T-cell (primary cell): ENCODE measurements around the gene ZNF569. TPM values are rescaled to one million over a fixed set of nuclear protein-coding genes. Genes with fewer than 3 reads are reported as not detected.
A peak's percentile ranks its signal among the peaks of the same experiment; 100 is the strongest.
"Not testable (repeated sequence)": the region's sequence is repeated elsewhere in the genome, so short reads cannot be mapped to it uniquely, and the experiment has no call there.

Experiments used
- ATAC-seq, 4 experiments: fragments of 200-7000 bp in 3 of 4; fragments of 150-1000 bp in 1 of 4; cut with Tn5 transposase; replicated peaks in 1 of 4; 1 replicate in 3 of 4; 2 replicates in 1 of 4; pipeline ENCODE4 v1.10.0; 2021; ENCODE audit warnings: moderate library complexity in 3 of 4, mild to moderate bottlenecking in 2 of 4, moderate number of reproducible peaks in 1 of 4
- CTCF ChIA-PET, 2 donors: fragments of 300-600 bp; sonication (Branson Sonifier 250); formaldehyde crosslinking; loops; one replicate each; lab custom pipeline; 2022; ENCODE audit warnings: antibody characterized with exemption in 2 of 2; lab: Charles Lee
- POLR2A ChIA-PET, 2 donors: fragments of 300-600 bp; sonication (Branson Sonifier 250); formaldehyde crosslinking; loops; one replicate each; lab custom pipeline; 2022; ENCODE audit warnings: antibody characterized with exemption in 2 of 2; lab: Charles Lee
- DNase-seq, 35 experiments: peaks; one replicate each; pipeline versions ENCODE4 v3.0.0 to v3.0.0-alpha.2; 2013 to 2023
- H3K27ac ChIP-seq: one replicate; pipeline ENCODE4 v1.5.1; 2013; ENCODE audit warnings: low read length
- H3K27me3 ChIP-seq, 2 experiments: replicated peaks in 1 of 2; 1 replicate in 1 of 2; 2 replicates in 1 of 2; pipeline versions ENCODE4 v1.6.1 to v1.7.0; 2013; ENCODE audit warnings: low read length in 1 of 2, mixed read lengths in 1 of 2; ENCODE audit not compliant: control insufficient read depth in 2 of 2, insufficient read depth in 2 of 2; ENCODE audit errors: extremely low read depth in 1 of 2
- H3K36me3 ChIP-seq, 2 donors: 1 replicate in 1 of 2; 2 replicates in 1 of 2; pipeline versions ENCODE4 v1.6.1 to v1.7.0; 2013; ENCODE audit warnings: low read length in 1 of 2; ENCODE audit not compliant: control insufficient read depth in 2 of 2, insufficient read depth in 1 of 2; ENCODE audit errors: extremely low read depth in 1 of 2
- H3K4me1 ChIP-seq, 2 experiments: 1 replicate in 1 of 2; 2 replicates in 1 of 2; pipeline versions ENCODE4 v1.6.1 to v1.7.0; 2013; ENCODE audit warnings: low read length in 2 of 2, mixed read lengths in 1 of 2; ENCODE audit not compliant: insufficient read depth in 2 of 2, control insufficient read depth in 1 of 2; ENCODE audit errors: extremely low read depth in 1 of 2
- H3K4me3 ChIP-seq, 2 donors: 1 replicate in 1 of 2; 2 replicates in 1 of 2; pipeline versions ENCODE4 v1.5.1 to v1.7.0; 2013; ENCODE audit warnings: mild to moderate bottlenecking in 2 of 2, low read length in 1 of 2, moderate library complexity in 1 of 2; ENCODE audit not compliant: control insufficient read depth in 1 of 2; ENCODE audit errors: extremely low read depth in 1 of 2
- H3K9me3 ChIP-seq: 2 replicates; pipeline ENCODE4 v1.7.0; 2013
- H3K27ac Mint-ChIP-seq, 2 donors: one replicate each; pipeline ENCODE4 v1.8.0; 2020 to 2021; ENCODE audit warnings: mild to moderate bottlenecking in 2 of 2, mixed read lengths in 2 of 2
- H3K27me3 Mint-ChIP-seq, 2 donors: one replicate each; pipeline ENCODE4 v1.8.0; 2021 to 2022; ENCODE audit warnings: mixed read lengths in 2 of 2
- H3K36me3 Mint-ChIP-seq: one replicate; pipeline ENCODE4 v1.8.0; 2021; ENCODE audit warnings: mixed read lengths
- H3K4me1 Mint-ChIP-seq, 3 donors: one replicate each; pipeline ENCODE4 v1.8.0; 2020 to 2022; ENCODE audit warnings: mixed read lengths in 3 of 3, mild to moderate bottlenecking in 1 of 3
- H3K4me3 Mint-ChIP-seq, 3 donors: one replicate each; pipeline ENCODE4 v1.8.0; 2020 to 2022; ENCODE audit warnings: mild to moderate bottlenecking in 3 of 3, mixed read lengths in 3 of 3, moderate library complexity in 3 of 3
- H3K9me3 Mint-ChIP-seq, 3 donors: one replicate each; pipeline ENCODE4 v1.8.0; 2020 to 2022; ENCODE audit warnings: mixed read lengths in 3 of 3
- WGBS: methylation state at CpG from one replicate; pipeline ENCODE4 v1.1.5; 2013; ENCODE audit warnings: missing lambda C conversion rate; ENCODE audit not compliant: insufficient coverage; 5-methylcytosine and 5-hydroxymethylcytosine counted together
- total RNA-seq, 35 experiments: library from RNA in 6 of 35; stranded (reverse) in 6 of 35; fragments of 120-200 nt in 1 of 35; gene quantifications; one replicate each; pipeline versions ENCODE4 v1.2.1 to v1.2.4 and lab custom pipeline; 2013 to 2026

ZNF569 gene
- total RNA-seq, 5 donors from 2014 or later (not counting 1 experiment from before 2014, with no cell fraction given) = 5.6 to 10.8 (median 9.4) TPM

DNA sequence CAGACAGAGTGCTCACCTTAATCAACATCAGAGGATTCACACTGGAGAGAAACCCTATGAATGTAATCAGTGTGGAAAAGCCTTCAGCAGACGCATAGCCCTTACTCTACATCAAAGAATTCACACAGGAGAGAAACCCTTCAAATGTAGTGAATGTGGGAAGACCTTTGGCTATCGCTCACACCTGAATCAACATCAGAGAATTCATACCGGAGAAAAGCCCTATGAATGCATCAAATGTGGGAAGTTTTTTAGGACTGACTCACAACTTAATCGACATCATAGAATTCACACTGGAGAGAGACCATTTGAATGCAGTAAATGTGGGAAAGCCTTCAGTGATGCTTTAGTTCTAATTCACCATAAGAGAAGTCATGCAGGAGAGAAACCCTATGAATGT lies 78.0 kb downstream of the ZNF569 start:
- no peak overlapping the region for H3K4me3 Mint-ChIP-seq
- DNase-seq (no peak), ATAC-seq (no peak)
- H3K27me3 Mint-ChIP-seq = no peaks in the 10 kb centered on the region
- POLR2A ChIA-PET = no interaction called here
- H3K36me3 Mint-ChIP-seq = peaks cover 60% of the 10 kb centered on the region
- Histone ChIP-seq H3K36me3 (peaks cover 8 to 47% of the 10 kb centered on the region in 2 donors), H3K4me3 (no peak overlapping the region), H3K9me3 (peaks cover 30% of the 10 kb centered on the region), H3K27me3 (no peaks in the 10 kb centered on the region), H3K4me1 (no peaks in the 10 kb centered on the region), H3K27ac (no peak overlapping the region)
- CTCF ChIA-PET = interaction anchor here in 1 of 2 donors (0.6 kb wide), 1 partner anchor 14 kb away, joined by 3 read pairs; no protein-coding TSS in a partner anchor
- no peak overlapping the region for H3K27ac Mint-ChIP-seq
- peaks cover 21 to 64% (median 57%) of the 10 kb centered on the region in 3 donors for H3K9me3 Mint-ChIP-seq
- peaks cover 0 to 1% (median 0%) of the 10 kb centered on the region in 3 donors for H3K4me1 Mint-ChIP-seq
- WGBS = no CpG with 5 or more reads among the region's 4 CpGs

DNA sequence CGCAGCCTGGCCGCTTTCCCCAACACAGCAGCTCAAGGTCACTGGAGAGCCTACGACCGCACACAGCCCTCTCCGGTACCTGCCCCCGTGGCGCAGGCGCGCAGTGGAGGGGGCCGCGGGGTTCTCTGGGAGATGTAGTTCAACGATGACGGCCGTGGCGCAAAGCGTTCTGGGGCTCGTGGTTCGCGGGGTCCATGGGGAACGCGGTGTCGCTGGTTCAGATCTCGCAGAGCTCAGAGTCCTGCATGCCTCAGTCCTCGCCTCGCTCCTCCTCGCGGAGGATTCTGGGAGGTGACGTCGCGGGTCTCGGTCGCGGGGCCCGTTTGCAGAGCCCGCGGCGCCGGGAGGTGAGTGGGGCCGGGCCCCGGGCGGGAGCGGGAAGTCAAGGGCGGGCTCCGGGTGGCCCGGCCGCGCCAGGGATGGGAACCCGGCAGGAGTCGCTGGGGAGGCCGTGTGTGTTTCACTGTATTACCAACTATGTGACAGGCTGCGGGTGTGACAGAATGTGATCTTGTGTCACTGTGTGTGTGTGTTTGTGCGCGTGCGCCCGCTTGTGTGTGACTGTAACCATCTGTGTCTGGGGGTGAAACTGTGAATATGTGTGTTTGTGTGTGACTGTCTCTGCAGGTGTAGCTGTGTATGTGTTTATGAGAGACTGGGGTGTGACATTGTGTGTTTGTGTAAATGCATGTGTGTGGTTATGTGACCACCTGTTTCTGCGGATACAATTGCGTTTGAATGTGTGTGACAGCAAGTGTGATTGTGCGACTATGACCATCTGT lies 96.2 kb downstream of the ZNF569 start, which contains the start of gene ZNF527:
ZNF527 (plus strand) TSS at position 220 of the 782 bp plus-strand sequence. CDS start 3,100 bp downstream, outside the sequence.
- H3K4me3 ChIP-seq = peak within 1 kb of the TSS; percentile 82
- Mint-ChIP-seq H3K27ac (peak within 1 kb of the TSS; percentile 97 to 98), H3K36me3 (peaks cover 6% of the 10 kb centered on the region), H3K4me1 (peaks cover 16 to 27% (median 17%) of the 10 kb centered on the region in 3 donors), H3K9me3 (peaks cover 0 to 13% (median 5%) of the 10 kb centered on the region in 3 donors), H3K27me3 (no peaks in the 10 kb centered on the region), H3K4me3 (peak within 1 kb of the TSS; percentile 96 to 99 (median 98))
- peaks cover 6 to 16% of the 10 kb centered on the region in 2 experiments for H3K4me1 ChIP-seq
- CTCF ChIA-PET = interaction anchor here in 1 of 2 donors (0.7 to 2.0 kb wide), 9 partner anchors 36 to 1758 kb away, joined by 3 to 6 read pairs (median 4); partner anchors contain the start of genes ZNF420, ZNF569, ZNF570 and ZNF573
- H3K36me3 ChIP-seq = peaks cover 8 to 16% of the 10 kb centered on the region in 2 donors
- peak; percentile 94 to 99 (median 96) for DNase-seq
- POLR2A ChIA-PET = interaction anchor here (0.7 to 1.5 kb wide), 7 partner anchors 36 to 536 kb away, joined by 3 to 9 read pairs (median 4); partner anchors contain the start of genes ZNF540 (in 2 of the 2), ZNF571 (in 2 of the 2), SIPA1L3 (in 1 of the 2) and WDR87 (in 1 of the 2)
- peaks cover 2% of the 10 kb centered on the region for H3K9me3 ChIP-seq
- peak within 1 kb of the TSS; percentile 81 for H3K27ac ChIP-seq
- peak; percentile 96 to 99 (median 98) for ATAC-seq
- no peaks in the 10 kb centered on the region for H3K27me3 ChIP-seq
- 1% methylated on average over 57 of the region's 58 CpGs for WGBS

DNA sequence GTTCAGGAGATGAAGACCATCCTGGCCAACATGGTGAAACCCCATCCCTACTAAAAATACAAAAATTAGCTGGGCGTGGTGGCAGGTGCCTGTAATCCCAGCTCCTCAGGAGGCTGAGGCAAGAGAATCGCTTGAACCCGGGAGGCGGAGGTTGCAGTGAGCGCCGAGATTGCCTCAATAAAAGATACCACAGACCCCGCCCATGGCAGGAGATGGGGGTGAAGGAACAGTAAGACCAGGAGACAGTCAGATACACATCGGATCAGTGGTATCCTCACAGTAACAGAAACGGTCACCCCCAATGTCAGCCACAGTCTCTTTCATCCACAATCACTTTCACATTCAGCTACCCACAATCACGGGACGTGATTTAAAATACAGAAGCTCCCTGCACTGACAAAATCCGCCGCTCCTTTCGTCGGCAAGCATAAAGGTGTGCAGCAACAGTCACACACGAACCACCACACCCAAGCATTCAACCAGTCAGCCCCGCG lies 96.8 kb downstream of the ZNF569 start:
- 8% methylated on average over 13 of the region's 18 CpGs for WGBS

DNA sequence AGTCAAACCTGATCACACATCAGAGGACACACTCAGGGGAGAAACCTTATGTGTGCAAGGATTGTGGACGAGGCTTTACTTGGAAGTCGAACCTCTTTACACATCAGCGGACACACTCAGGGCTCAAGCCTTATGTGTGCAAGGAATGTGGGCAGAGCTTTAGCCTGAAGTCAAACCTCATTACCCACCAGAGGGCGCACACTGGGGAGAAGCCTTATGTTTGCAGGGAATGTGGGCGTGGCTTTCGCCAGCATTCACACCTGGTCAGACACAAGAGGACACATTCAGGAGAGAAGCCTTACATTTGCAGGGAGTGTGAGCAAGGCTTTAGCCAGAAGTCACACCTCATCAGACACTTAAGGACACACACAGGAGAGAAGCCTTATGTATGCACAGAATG lies 104.5 kb downstream of the ZNF569 start:
- no peak overlapping the region for H3K4me3 Mint-ChIP-seq
- no peaks in the 10 kb centered on the region for H3K27me3 ChIP-seq
- peaks cover 4% of the 10 kb centered on the region for H3K9me3 ChIP-seq
- ATAC-seq (no peak), DNase-seq (no peak)
- no peak overlapping the region for H3K27ac ChIP-seq
- POLR2A ChIA-PET = no interaction called here
- no peak overlapping the region for H3K27ac Mint-ChIP-seq
- H3K36me3 Mint-ChIP-seq = peaks cover 68% of the 10 kb centered on the region
- peaks cover 14 to 49% (median 47%) of the 10 kb centered on the region in 3 donors for H3K9me3 Mint-ChIP-seq
- H3K4me1 Mint-ChIP-seq = no peaks in the 10 kb centered on the region
- no peak overlapping the region for H3K4me3 ChIP-seq
- H3K27me3 Mint-ChIP-seq = no peaks in the 10 kb centered on the region
- CTCF ChIA-PET = no interaction called here
- 93% methylated on average over 2 of the region's 6 CpGs for WGBS
- H3K36me3 ChIP-seq = peaks cover 36 to 47% of the 10 kb centered on the region in 2 donors
- H3K4me1 ChIP-seq = no peaks in the 10 kb centered on the region

More for the DNA sequence above, 96.8 kb downstream of the ZNF569 start:
- ChIA-PET CTCF (interaction anchor here in 1 of 2 donors (0.6 to 2.0 kb wide), 10 partner anchors 36 to 1757 kb away, joined by 3 to 6 read pairs (median 4); partner anchors contain the start of genes ZNF420, ZNF569, ZNF570 and ZNF573), POLR2A (interaction anchor here (0.7 to 1.5 kb wide), 7 partner anchors 36 to 537 kb away, joined by 3 to 9 read pairs (median 4); partner anchors contain the start of genes ZNF540 (in 2 of the 2), ZNF571 (in 2 of the 2), SIPA1L3 (in 1 of the 2) and WDR87 (in 1 of the 2))
- Histone ChIP-seq H3K27ac (peak overlapping the region; percentile 81), H3K4me3 (peak overlapping the region; percentile 82), H3K4me1 (peaks cover 6 to 16% of the 10 kb centered on the region in 2 experiments), H3K36me3 (peaks cover 4 to 11% of the 10 kb centered on the region in 2 donors)
- Mint-ChIP-seq H3K4me1 (peaks cover 16 to 27% (median 17%) of the 10 kb centered on the region in 3 donors), H3K4me3 (peak overlapping the region; percentile 96 to 99 (median 98)), H3K27ac (peak overlapping the region; percentile 97 to 98), H3K9me3 (peaks cover 5 to 13% (median 8%) of the 10 kb centered on the region in 3 donors)
- not testable (repeated sequence) for H3K27me3 ChIP-seq, DNase-seq, H3K9me3 ChIP-seq, H3K27me3 Mint-ChIP-seq, H3K36me3 Mint-ChIP-seq
- ATAC-seq = peak; percentile 44 to 57 (median 50)

DNA sequence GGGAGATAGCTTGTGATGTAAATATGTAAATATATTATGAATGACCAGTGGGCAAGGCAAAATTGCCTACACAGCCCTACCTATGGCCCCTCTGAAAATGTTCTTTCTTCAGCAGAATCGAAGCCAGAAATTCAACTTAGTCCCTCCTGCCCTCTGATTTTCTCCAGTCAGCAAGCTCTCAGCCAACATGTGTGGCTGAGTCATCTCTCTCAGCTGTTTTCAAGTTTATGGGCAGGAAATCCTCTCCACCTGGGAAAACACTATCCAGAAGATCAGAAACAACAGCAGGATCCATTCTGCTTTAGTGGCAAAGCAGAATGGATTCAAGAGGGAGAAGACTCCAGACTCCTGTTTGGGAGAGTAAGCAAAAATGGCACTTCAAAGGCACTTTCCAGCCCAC lies 105.2 kb downstream of the ZNF569 start:
- no peaks in the 10 kb centered on the region for H3K27me3 Mint-ChIP-seq
- H3K27ac Mint-ChIP-seq = no peak overlapping the region
- DNase-seq = no peak
- ChIA-PET POLR2A (interaction anchor here in 1 of 2 donors (0.6 kb wide), 1 partner anchor 211 kb away, joined by 3 read pairs; no protein-coding TSS in a partner anchor), CTCF (no interaction called here)
- no peak for ATAC-seq
- no peaks in the 10 kb centered on the region for H3K4me1 ChIP-seq
- H3K4me3 Mint-ChIP-seq = no peak overlapping the region
- no peaks in the 10 kb centered on the region for H3K27me3 ChIP-seq
- no CpG with 5 or more reads among the region's 1 CpG for WGBS
- peaks cover 9% of the 10 kb centered on the region for H3K9me3 ChIP-seq
- H3K36me3 Mint-ChIP-seq = peaks cover 75% of the 10 kb centered on the region
- peaks cover 20 to 53% (median 53%) of the 10 kb centered on the region in 3 donors for H3K9me3 Mint-ChIP-seq
- H3K4me1 Mint-ChIP-seq = no peaks in the 10 kb centered on the region
- H3K36me3 ChIP-seq = peaks cover 43 to 48% of the 10 kb centered on the region in 2 donors
- H3K27ac ChIP-seq = no peak overlapping the region
- H3K4me3 ChIP-seq = no peak overlapping the region
